ENCODE measurements around the gene ZNF423.

- TF ChIP-seq POLR2A (IDR thresholded peaks at IDR 0.05) (no peak), CTCF (IDR thresholded peaks at IDR 0.05) (no peak)
These were observed 206.7 kb downstream of the ZNF423 start for GRCh38 chr16:49649013-49649765.

Measured in right lobe of liver (tissue), 4 donors.